Measurements from ENCODE around the gene CDC42BPA. TPM values are rescaled to one million over a fixed set of nuclear protein-coding genes. Genes with fewer than 3 reads are reported as not detected.
A peak's percentile ranks its signal among the peaks of the same experiment; 100 is the strongest.

The CDC42BPA gene
- total and polyA plus RNA-seq, 2 of the 13 experiments (the other 11 are each of a cell fraction or from before 2014, with no cell fraction given): 6.5 to 16.0 TPM

GRCh38 chr1:226940029-226940805 is 378.1 kb downstream of the CDC42BPA start, which contains the start of gene COQ8A (continued):
- TF ChIP-seq ZNF160 (CRISPR knock-in tag; IDR thresholded peaks at IDR 0.05) (0 out of 2 replicates have a peak, but pooled peaks have one; percentile 4), ZFP1 (CRISPR knock-in tag; IDR thresholded peaks at IDR 0.05) (peak; percentile 44; the same call in 1 of the 2 replicates), NR2C2 (CRISPR knock-in tag; IDR thresholded peaks at IDR 0.05; ENCODE audit: borderline replicate concordance) (peak; percentile 83), ZNF44 (CRISPR knock-in tag; IDR thresholded peaks at IDR 0.05) (peak; percentile 83; the same call in 1 of the 2 replicates), ZNF605 (CRISPR knock-in tag; IDR thresholded peaks at IDR 0.05) (peak; percentile 2; the same call in 1 of the 2 replicates), MXD4 (CRISPR knock-in tag; IDR thresholded peaks at IDR 0.05) (peak; percentile 96), MED1 (CRISPR knock-in tag; IDR thresholded peaks at IDR 0.05) (peak; percentile 35; the same call in 1 of the 2 replicates), NR3C1 (CRISPR knock-in tag; IDR thresholded peaks at IDR 0.05) (no peak), ZBTB43 (CRISPR knock-in tag; conservative IDR thresholded peaks at IDR 0.05) (peak; percentile 74; the same call in 1 of the 2 replicates), ZNF318 (CRISPR knock-in tag; IDR thresholded peaks at IDR 0.05) (no peak), SCMH1 (CRISPR knock-in tag; IDR thresholded peaks at IDR 0.05; ENCODE audit: borderline replicate concordance) (no peak), ZNF354B (CRISPR knock-in tag; IDR thresholded peaks at IDR 0.05) (no peak), PBX2 (CRISPR knock-in tag; IDR thresholded peaks at IDR 0.05) (no peak), ZNF879 (CRISPR knock-in tag; IDR thresholded peaks at IDR 0.05) (0 out of 2 replicates have a peak, but pooled peaks have one; percentile 21), ZNF333 (CRISPR knock-in tag; IDR thresholded peaks at IDR 0.05; ENCODE audit: borderline replicate concordance) (peak; percentile 30; the same call in 1 of the 2 replicates), ZNF383 (CRISPR knock-in tag; IDR thresholded peaks at IDR 0.05; ENCODE audit: borderline replicate concordance) (no peak), ZBTB44 (CRISPR knock-in tag; IDR thresholded peaks at IDR 0.05) (no peak)
